NCI-H82 (cell line): ENCODE data around the gene MYCN.

ENCODE experiments used
- DNase-seq: peaks from one replicate; lab custom pipeline; 2025; lab: John Stamatoyannopoulos, UW

The MYCN gene

DNA sequence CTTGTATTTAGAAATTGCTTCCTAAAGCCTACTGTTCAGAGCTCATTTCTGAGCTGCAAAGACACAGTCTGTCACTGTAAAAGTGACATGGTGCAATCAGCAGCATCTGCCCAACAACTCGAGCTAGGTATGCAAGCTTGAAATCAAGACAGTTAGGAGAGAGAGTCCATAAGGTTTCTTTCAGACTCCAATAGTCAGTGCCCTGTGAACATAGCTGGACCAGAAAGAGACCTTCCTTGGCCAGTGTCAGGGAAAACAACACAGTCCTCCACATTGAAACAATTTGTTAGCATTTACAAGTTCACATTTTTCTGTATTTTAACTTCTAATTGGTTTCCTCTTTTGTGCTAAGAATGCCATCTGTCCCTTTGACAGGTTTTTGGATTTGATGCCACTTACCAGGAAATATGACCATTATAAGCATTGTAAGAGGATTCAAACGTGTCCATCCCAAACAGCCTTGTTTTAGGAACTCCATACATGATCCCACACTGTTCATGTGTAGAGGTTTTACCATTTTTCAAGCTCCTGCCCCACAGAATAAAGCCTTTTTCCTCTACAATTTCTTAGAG is 8.9 kb upstream of the MYCN start:
- peak; percentile 36 for DNase-seq

DNA sequence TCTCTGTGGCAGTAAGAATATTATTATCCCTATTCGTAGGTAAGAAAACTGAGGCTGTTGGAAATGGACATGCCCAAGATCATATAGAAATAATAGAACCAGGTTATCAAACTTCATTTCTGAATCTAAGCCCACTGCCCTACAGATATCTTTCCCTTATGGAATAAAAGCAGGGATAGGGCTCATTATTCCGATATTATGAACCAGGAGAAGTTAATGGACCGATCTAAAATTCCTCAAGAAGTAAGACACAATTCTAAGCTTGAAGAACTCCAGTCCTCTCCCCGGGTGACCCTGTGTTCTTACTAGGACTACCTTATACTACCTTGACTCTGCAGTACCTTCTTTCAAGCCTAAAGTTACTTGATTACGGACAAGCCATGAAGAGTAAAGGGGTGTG is 8.4 kb upstream of the MYCN start:
- DNase-seq = no peak

DNA sequence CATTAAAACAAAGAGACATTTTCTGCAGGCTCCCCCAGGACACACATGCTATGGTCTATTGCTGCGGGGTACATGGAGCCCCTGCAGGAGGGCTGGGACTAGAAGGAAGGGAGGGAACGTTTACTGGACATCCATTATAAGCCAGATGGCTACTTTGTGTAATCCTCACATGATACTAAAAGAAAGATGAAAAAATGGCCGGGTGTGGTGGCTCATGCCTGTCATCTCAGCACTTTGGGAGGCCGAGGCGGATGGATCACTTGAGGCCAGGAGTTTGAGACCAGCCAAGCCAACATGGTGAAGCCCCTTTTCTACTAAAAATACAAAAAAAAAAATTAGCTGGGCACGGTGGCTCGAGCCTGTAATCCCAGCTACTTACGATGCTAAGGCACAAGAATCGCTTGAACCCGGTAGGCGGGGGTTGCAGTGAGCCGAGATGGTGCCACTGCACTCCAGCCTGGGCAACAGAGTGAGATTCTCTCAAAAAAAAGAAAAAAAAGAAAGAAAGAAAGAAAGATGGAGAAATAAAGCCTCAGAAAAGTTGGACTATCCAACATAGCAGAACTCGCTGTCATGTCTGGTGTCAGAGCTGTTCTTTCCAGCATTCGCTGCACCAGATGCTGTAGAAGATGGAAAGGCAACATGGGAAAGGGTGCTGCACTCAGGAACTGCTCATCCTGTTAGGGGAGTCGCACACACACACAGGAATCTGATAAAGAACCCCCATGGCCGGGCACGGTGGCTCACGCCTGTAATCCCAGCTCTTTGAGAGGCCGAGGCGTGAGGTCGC is 7.8 kb upstream of the MYCN start:
- DNase-seq = peak; percentile 48

DNA sequence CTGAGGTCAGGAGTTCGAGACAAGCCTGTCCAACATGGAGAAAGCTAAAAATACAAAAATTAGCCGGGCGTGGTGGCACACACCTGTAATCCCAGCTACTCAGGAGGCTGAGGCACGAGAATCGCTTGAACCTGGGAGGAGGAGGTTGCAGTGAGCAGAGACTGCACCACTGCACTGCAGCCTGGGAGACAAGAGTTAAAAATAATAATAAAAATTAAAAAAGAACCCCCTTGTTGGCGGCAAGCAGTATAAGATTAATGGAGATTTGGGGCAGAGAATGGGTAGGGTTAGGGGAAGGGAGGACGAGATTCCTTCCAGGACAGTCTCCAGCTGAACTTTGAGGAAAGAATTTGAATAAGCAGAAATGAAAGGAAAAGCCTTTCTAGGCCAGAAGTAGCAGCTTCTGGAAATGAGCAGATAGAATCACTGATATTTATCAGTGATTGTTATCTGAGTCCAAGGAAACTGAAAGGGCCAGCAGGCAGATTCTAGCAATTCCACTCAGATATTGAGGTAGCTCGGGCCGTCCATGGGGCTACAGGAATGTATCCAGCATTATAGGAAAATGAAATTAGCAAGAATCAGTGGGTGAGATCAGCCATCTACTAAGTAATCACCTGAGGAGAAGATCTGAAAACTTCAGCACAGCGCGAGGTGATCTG is 7.0 kb upstream of the MYCN start:
- DNase-seq = no peak

DNA sequence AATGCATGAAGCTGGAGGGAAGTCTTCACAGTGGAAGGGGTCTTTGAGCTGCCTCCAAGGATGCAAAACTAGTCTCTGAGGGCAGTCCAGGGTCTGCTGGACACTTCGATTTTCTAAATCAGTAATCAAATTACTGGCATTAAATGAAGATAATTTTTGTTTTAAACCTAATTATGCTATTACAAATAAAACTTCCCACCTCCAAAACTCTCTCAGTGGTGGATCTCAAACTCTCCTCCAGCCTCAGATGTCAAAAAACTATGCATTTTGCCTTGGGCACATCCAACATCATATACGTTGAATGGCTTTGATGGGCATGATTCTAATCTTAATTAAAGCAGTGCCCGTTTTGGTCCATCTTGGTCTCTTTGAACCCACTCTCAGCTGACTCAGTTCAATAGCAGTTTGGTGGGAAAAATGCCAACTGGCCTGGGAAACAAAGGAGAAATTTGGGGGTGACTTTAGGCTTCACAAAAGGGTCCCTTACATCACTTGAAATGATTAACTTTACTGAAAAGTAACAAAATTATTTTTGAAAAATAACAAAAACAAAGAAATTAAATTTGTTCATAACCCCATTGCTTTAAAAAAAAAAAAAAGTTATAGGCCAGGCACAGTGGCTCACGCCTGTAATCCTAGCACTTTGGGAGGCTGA is 5.9 kb upstream of the MYCN start:
- DNase-seq = no peak

DNA sequence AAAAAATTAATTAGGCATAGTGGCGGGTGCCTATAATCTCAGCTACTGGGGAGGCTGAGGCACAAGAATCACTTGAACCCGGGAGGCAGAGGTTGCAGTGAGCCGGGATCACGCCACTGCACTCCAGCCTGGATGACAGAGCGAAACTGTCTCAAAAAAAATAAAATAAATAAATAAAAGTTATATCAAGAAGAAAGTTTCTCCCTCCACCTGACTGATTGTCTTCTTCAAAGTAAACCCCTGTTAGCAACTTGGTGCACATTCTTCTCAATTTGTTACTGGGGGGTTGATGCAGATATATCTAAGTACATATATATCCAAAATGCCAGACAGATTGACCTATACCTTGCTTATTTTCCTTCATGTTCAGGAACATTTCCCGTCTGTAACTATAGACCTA is 5.2 kb upstream of the MYCN start:
- DNase-seq = no peak

DNA sequence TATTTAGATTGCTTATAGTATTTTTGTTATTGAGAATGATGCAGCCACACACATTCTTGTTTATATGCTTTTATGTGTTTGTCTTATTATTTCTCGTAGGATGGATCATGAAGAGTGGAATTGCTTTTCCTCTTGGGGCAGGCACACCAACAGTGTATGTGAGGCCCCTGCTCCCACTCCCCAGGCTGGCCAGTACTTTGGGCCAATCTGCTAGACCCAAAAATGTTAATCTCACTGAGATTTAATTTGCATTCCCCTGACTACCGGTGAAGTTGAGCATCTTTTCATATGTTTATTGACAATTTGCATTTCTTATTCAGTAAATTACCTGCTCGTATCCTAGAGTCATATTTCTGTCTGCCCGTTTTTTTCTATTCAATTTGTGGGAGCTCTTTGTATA is 4.7 kb upstream of the MYCN start:
- DNase-seq = no peak

DNA sequence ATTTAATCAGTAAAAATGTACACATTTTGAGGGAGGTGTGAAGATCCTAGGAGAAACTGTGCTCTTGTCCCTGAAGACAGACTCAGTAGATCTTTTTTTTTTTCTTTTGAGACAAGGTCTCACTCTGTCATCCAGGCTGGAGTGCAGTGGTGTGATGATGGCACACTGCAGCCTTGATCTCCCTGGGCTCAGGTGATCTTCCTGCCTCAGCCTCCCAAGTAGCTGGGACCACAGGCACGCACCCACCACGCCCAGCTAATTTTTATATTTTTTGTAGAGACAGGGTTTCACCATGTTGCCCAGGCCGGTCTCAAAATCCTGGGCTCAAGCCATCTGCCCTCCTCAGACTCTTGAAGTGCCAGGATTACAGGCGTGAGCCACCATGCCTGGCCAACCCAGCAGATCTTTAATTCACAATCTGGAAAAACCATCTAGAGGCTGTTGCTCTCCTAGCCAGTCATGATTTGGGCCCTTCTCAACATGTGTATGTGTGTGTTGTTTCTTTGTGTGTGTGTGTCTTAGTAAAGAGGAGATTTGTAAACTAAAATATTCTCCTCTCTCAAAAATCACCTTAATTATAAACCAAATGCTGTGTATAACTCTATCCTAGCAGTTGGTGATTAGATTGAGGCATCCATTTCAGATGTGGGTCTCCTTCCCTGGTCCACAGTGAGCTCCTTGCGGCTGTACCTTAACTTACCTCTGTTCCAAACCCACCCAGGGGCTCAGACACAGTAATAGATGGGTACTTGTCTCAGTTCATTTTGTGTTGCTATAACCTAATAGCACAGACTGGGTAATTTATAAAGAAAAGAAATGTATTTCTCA is 3.9 kb upstream of the MYCN start:
- no peak for DNase-seq

DNA sequence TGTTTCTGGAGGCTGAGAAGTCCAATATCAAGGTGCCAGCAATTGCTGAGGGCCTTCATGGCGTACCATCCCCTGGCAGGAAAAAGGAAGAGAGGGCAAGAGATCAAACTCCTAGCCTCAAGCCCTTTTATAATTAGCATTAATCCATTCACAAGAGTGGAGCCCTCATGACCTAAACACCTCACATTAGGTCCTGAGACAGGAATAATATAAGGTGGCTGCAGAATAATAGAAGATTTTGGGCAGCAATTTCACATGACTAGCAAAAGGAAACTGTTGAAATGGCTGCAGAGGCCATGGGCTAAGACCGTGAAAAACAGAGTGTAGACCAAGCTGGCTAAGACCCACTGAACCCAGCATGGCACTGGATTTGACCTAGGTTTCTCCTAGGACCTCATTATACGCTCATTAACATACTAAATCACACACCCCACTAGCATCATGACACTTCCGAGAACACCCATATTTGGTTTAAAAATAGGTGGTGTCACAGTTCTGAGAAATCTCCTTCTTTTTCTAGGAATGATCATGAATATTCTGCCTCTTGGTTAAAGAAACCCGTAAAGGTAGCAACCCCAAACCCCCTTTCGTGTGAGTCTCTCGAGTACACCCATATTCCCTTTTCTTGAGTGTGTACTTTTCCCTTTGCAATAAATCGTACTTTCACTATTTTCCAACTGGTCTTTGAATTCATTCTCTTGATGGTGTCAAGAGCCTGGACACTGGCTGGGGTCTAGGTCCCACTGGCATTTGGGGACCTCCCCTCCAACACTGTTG is 3.1 kb upstream of the MYCN start:
- DNase-seq = no peak

DNA sequence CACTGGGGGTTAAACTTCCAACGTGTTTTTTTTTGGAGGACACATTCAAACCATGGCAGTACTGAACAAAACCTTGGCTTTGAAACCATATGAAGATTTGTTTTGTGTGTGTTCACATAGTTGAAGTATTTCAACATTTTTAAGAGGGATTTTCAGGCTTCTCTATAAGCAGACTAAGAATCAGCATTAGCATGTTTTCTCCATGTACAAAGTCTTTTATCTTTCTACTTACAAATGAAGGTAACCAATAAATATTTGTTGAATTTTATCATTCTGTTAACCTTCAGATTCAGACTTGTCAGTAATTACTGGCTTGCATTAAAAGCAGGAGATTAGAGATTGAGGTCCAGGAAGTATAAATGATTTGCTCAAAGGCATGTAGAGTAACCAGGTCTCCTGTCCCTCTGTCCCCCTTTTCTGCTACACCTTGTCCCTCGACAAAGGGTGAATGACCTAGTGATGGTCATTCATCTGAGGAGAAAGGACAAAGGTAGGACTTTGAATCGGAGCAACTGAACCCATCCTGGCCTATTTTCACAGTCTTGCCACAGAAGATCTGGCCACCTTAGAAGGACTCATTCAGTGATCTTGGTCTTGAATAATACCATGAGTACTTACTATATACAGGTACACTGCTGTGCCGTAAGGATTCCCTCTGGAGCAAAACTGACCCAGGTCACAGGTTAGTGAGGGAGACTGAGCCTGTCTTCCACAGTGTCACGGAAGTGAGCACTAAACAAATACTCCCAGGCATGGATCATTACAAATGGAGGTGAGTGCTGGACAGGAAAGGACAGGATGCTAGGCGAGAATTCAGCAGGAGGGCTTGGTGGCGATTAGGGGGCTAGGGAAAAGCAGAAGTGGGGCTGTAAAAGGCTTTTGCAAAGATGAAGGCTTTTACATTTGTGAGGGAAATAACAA is 2.2 kb upstream of the MYCN start:
- DNase-seq = no peak

DNA sequence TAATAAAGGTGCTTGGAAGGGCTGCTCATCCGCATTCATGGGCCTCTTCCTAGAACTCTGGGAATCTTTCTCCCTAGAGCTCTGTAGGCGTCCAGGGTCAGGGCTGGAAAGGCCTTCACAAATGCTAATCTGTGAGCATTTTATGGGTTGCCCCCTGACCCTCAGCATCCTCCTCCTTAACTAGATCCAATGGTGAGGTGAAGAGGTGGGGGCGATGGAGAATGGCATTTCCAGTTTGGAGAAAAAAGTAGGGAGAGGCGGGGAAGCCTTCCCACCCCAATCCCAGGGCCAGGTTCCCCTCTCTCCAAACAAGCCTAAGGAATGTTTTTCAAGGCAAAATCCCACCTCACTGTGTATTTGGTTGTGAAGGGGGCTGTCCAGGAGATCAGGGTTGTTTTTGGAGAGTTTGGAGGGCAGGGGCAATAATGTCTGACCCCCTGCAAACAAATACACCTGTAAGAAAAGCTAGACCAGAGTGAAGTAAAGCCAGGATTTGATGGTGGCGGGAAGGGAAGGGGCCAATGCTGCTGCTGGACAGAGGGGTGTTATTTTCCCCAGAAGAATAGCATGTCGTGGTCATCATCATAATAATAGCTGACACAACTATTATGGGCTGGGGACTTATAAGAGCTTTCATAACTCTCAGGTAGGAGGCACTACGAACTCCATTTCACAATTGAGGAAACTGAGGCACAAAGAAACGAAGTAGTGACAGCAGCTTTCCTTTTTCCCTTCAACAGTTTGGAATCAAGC is 1.4 kb upstream of the MYCN start:
- no peak for DNase-seq

DNA sequence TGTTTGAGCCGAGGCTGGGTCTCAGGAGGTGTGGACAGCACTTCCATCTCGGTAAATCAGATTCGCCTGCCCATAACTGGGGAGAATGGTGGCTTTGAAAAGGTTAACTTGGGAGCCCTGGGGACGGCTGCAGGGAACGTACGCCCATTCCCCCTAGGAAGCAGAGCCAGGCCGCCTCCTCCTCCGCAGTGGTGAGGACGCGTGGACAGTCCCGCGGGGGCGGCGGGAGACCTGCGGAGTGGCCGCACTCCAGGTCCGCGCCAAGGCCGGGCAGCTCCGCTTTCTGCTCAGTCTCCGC is 845 bp upstream of the MYCN start:
- no peak for DNase-seq

DNA sequence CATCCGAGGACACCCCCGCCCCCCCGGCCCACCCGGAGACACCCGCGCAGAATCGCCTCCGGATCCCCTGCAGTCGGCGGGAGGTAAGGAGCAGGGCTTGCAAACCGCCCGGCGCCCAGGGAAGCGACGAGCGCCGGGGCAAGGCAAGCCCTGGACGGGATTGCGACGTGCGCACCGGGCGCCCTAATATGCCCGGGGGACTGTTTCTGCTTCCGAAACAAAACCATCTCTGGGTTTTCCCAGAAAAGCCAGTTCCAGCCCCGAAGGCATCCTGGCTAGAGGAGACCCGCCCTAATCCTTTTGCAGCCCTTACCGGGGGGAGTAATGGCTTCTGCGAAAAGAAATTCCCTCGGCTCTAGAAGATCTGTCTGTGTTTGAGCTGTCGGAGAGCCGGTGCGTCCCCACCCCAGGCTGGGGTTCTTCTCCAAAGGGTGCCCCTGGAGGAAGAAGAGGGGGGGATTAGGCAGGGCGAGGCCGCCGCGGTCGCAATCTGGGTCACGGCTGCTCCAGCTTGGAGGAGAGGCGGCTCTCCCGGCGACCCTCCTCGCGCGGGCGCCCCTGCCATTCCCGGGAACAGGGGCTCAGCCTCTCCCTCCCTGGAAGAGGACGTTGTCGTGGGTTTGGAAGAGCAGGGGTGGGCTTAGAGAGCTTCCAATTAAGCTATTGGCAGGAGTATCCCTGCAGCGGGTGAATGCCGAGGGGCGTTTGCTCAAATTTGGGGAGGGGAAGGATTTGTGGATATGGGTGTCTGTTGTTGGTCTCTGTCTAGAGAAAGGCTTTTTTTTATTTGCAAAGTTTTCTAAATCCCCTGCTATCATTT is 521 bp downstream of the MYCN start:
- peak; percentile 75 for DNase-seq

DNA sequence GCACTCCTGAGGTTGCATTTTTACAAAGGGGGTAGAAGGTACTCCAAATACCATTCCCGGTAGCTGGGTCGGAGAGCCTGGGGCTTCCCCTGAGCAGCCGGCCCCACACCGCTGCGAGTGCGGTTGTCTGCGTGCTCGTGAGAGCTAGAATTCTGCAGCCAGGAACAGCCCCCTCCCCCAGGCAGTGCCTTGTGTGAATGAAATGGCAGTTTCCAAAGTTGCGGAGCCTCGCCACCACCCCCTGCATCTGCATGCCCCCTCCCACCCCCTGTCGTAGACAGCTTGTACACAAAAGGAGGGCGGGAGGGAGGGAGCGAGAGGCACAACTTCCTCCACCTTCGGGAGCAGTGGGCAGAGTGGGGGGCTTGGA is 1.1 kb downstream of the MYCN start:
- peak; percentile 72 for DNase-seq

DNA sequence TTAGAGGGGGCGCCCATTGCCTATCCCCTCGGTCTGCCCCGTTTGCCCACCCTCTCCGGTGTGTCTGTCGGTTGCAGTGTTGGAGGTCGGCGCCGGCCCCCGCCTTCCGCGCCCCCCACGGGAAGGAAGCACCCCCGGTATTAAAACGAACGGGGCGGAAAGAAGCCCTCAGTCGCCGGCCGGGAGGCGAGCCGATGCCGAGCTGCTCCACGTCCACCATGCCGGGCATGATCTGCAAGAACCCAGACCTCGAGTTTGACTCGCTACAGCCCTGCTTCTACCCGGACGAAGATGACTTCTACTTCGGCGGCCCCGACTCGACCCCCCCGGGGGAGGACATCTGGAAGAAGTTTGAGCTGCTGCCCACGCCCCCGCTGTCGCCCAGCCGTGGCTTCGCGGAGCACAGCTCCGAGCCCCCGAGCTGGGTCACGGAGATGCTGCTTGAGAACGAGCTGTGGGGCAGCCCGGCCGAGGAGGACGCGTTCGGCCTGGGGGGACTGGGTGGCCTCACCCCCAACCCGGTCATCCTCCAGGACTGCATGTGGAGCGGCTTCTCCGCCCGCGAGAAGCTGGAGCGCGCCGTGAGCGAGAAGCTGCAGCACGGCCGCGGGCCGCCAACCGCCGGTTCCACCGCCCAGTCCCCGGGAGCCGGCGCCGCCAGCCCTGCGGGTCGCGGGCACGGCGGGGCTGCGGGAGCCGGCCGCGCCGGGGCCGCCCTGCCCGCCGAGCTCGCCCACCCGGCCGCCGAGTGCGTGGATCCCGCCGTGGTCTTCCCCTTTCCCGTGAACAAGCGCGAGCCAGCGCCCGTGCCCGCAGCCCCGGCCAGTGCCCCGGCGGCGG is 1.7 kb downstream of the MYCN start:
- peak; percentile 56 for DNase-seq

DNA sequence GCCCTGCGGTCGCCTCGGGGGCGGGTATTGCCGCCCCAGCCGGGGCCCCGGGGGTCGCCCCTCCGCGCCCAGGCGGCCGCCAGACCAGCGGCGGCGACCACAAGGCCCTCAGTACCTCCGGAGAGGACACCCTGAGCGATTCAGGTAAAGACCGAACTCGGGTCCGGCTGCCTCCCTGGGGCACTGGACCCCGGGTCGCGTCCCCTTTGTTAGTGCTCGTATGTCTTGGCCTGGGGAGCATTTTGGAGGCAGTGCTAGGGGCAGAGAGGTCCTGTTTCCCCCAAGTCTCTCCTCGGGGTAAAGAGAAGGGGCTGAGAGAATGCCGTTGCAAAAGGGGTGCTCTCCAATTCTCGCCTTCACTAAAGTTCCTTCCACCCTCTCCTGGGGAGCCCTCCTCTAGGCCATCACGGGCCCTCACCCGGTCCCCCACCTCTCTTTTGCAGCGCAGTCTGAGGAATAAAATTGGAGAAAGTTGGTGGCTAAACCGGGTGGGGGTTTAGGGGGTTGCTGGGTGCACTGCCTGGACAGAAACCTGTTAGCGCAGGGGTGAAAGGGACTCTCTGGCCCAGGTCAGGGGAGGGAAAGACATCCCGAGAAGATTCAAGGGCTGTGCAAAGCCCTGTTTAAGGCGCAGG is 2.5 kb downstream of the MYCN start:
- no peak for DNase-seq
